Dendritic cell treated with granulocyte-macrophage colony-stimulating factor and Interleukin-4, amounts not matched to agents 40 ng/mL and 50 ng/mL, for 4 days (primary cell): ENCODE data around the gene FMNL2.

Source experiments
- H3K27ac Mint-ChIP-seq: one replicate; pipeline ENCODE4 v1.8.0; 2022; ENCODE audit warnings: mild to moderate bottlenecking, mixed read lengths
- H3K27me3 Mint-ChIP-seq: one replicate; pipeline ENCODE4 v1.8.0; 2022; ENCODE audit warnings: mild to moderate bottlenecking, mixed read lengths
- H3K36me3 Mint-ChIP-seq: one replicate; pipeline ENCODE4 v1.8.0; 2022; ENCODE audit warnings: low read depth, mixed read lengths
- H3K4me1 Mint-ChIP-seq: one replicate; pipeline ENCODE4 v1.8.0; 2022; ENCODE audit warnings: low read depth, mixed read lengths
- H3K4me3 Mint-ChIP-seq: one replicate; pipeline ENCODE4 v1.8.0; 2022; ENCODE audit warnings: mild to moderate bottlenecking, moderate library complexity, mixed read lengths
- H3K9me3 Mint-ChIP-seq: one replicate; pipeline ENCODE4 v1.8.0; 2022; ENCODE audit warnings: mixed read lengths
- intact Hi-C: fragments of 100-400 bp; cut with micrococcal nuclease; formaldehyde crosslinking; loops from one replicate; pipeline ENCODE4 v1.15.0; 2022

Gene FMNL2

GRCh38 chr2:152453129-152453911, 118.3 kb downstream of the FMNL2 start:
- peaks cover 7% of the 10 kb centered on the region for H3K4me1 Mint-ChIP-seq

GRCh38 chr2:152454371-152454770, 119.4 kb downstream of the FMNL2 start:
- intact Hi-C loops = no loop called here
- H3K27me3 Mint-ChIP-seq = peaks cover 3% of the 10 kb centered on the region

More at GRCh38 chr2:152453129-152453911, 118.3 kb downstream of the FMNL2 start:
- H3K36me3 Mint-ChIP-seq = no peaks in the 10 kb centered on the region
- intact Hi-C loops = no loop called here
- H3K27ac Mint-ChIP-seq = no peak overlapping the region
- peaks cover 3% of the 10 kb centered on the region for H3K27me3 Mint-ChIP-seq
- no peak overlapping the region for H3K4me3 Mint-ChIP-seq
- H3K9me3 Mint-ChIP-seq = no peaks in the 10 kb centered on the region

GRCh38 chr2:152454960-152455359, 120.0 kb downstream of the FMNL2 start:
- H3K27ac Mint-ChIP-seq = no peak overlapping the region
- H3K4me3 Mint-ChIP-seq = no peak overlapping the region
- H3K4me1 Mint-ChIP-seq = peaks cover 7% of the 10 kb centered on the region
- intact Hi-C loops = no loop called here
- H3K36me3 Mint-ChIP-seq = no peaks in the 10 kb centered on the region
- no peaks in the 10 kb centered on the region for H3K9me3 Mint-ChIP-seq
- H3K27me3 Mint-ChIP-seq = peaks cover 3% of the 10 kb centered on the region

More at GRCh38 chr2:152454371-152454770, 119.4 kb downstream of the FMNL2 start:
- Mint-ChIP-seq H3K9me3 (no peaks in the 10 kb centered on the region), H3K27ac (no peak overlapping the region), H3K36me3 (no peaks in the 10 kb centered on the region), H3K4me3 (no peak overlapping the region), H3K4me1 (peaks cover 7% of the 10 kb centered on the region)

- Mint-ChIP-seq H3K27me3 (peaks cover 1% of the 10 kb centered on the region), H3K27ac (no peak overlapping the region), H3K4me1 (peaks cover 7% of the 10 kb centered on the region), H3K9me3 (no peaks in the 10 kb centered on the region), H3K36me3 (no peaks in the 10 kb centered on the region), H3K4me3 (no peak overlapping the region)
- intact Hi-C loops = no loop called here
Measured at GRCh38 chr2:152455738-152456137, 120.8 kb downstream of the FMNL2 start.

GRCh38 chr2:152456262-152456661, 121.3 kb downstream of the FMNL2 start:
- Mint-ChIP-seq H3K4me3 (no peak overlapping the region), H3K27ac (no peak overlapping the region), H3K36me3 (no peaks in the 10 kb centered on the region), H3K9me3 (no peaks in the 10 kb centered on the region), H3K27me3 (peaks cover 1% of the 10 kb centered on the region), H3K4me1 (peaks cover 7% of the 10 kb centered on the region)
- intact Hi-C loops = no loop called here

GRCh38 chr2:152458441-152458940, 123.5 kb downstream of the FMNL2 start:
- intact Hi-C loops = no loop called here
- Mint-ChIP-seq H3K27ac (no peak overlapping the region), H3K4me1 (peaks cover 7% of the 10 kb centered on the region), H3K27me3 (peaks cover 1% of the 10 kb centered on the region), H3K36me3 (no peaks in the 10 kb centered on the region), H3K9me3 (no peaks in the 10 kb centered on the region), H3K4me3 (no peak overlapping the region)

- no peaks in the 10 kb centered on the region for H3K9me3 Mint-ChIP-seq
- intact Hi-C loops = no loop called here
- H3K4me1 Mint-ChIP-seq = peaks cover 7% of the 10 kb centered on the region
- peaks cover 1% of the 10 kb centered on the region for H3K27me3 Mint-ChIP-seq
- H3K36me3 Mint-ChIP-seq = no peaks in the 10 kb centered on the region
- no peak overlapping the region for H3K27ac Mint-ChIP-seq
- H3K4me3 Mint-ChIP-seq = no peak overlapping the region
Measured at GRCh38 chr2:152459091-152459490, 124.1 kb downstream of the FMNL2 start.

- Mint-ChIP-seq H3K27me3 (no peaks in the 10 kb centered on the region), H3K9me3 (no peaks in the 10 kb centered on the region), H3K27ac (no peak overlapping the region), H3K4me1 (no peaks in the 10 kb centered on the region), H3K36me3 (no peaks in the 10 kb centered on the region), H3K4me3 (no peak overlapping the region)
- intact Hi-C loops = no loop called here
Measured at GRCh38 chr2:152460567-152460966, 125.6 kb downstream of the FMNL2 start.

- H3K4me1 Mint-ChIP-seq = peaks cover 15% of the 10 kb centered on the region
- no peaks in the 10 kb centered on the region for H3K9me3 Mint-ChIP-seq
- H3K36me3 Mint-ChIP-seq = no peaks in the 10 kb centered on the region
- no peaks in the 10 kb centered on the region for H3K27me3 Mint-ChIP-seq
- no peak overlapping the region for H3K4me3 Mint-ChIP-seq
- no peak overlapping the region for H3K27ac Mint-ChIP-seq
- intact Hi-C loops = no loop called here
Measured at GRCh38 chr2:152462120-152462519, 127.1 kb downstream of the FMNL2 start.

GRCh38 chr2:152462779-152463178, 127.8 kb downstream of the FMNL2 start:
- no peak overlapping the region for H3K4me3 Mint-ChIP-seq

GRCh38 chr2:152464851-152465470, 130.0 kb downstream of the FMNL2 start:
- Mint-ChIP-seq H3K9me3 (no peaks in the 10 kb centered on the region), H3K4me3 (no peak overlapping the region), H3K27ac (no peak overlapping the region), H3K36me3 (no peaks in the 10 kb centered on the region), H3K27me3 (no peaks in the 10 kb centered on the region), H3K4me1 (peaks cover 35% of the 10 kb centered on the region)
- intact Hi-C loops = no loop called here

More at GRCh38 chr2:152462779-152463178, 127.8 kb downstream of the FMNL2 start:
- no peak overlapping the region for H3K27ac Mint-ChIP-seq
- no peaks in the 10 kb centered on the region for H3K9me3 Mint-ChIP-seq
- H3K4me1 Mint-ChIP-seq = peaks cover 21% of the 10 kb centered on the region
- H3K36me3 Mint-ChIP-seq = no peaks in the 10 kb centered on the region
- no peaks in the 10 kb centered on the region for H3K27me3 Mint-ChIP-seq
- intact Hi-C loops = no loop called here

GRCh38 chr2:152465541-152465940, 130.6 kb downstream of the FMNL2 start:
- no peaks in the 10 kb centered on the region for H3K9me3 Mint-ChIP-seq
- H3K36me3 Mint-ChIP-seq = no peaks in the 10 kb centered on the region
- no peak overlapping the region for H3K27ac Mint-ChIP-seq
- intact Hi-C loops = no loop called here
- peaks cover 35% of the 10 kb centered on the region for H3K4me1 Mint-ChIP-seq
- no peaks in the 10 kb centered on the region for H3K27me3 Mint-ChIP-seq
- H3K4me3 Mint-ChIP-seq = no peak overlapping the region

- Mint-ChIP-seq H3K4me3 (no peak overlapping the region), H3K27ac (no peak overlapping the region), H3K9me3 (no peaks in the 10 kb centered on the region), H3K36me3 (no peaks in the 10 kb centered on the region), H3K4me1 (peaks cover 35% of the 10 kb centered on the region), H3K27me3 (no peaks in the 10 kb centered on the region)
- intact Hi-C loops = no loop called here
Measured at GRCh38 chr2:152466041-152466440, 131.1 kb downstream of the FMNL2 start.

GRCh38 chr2:152466980-152467676, 132.2 kb downstream of the FMNL2 start:
- Mint-ChIP-seq H3K36me3 (no peaks in the 10 kb centered on the region), H3K4me1 (peaks cover 35% of the 10 kb centered on the region), H3K9me3 (no peaks in the 10 kb centered on the region), H3K4me3 (no peak overlapping the region), H3K27ac (peak overlapping the region; percentile 52), H3K27me3 (no peaks in the 10 kb centered on the region)
- intact Hi-C loops = no loop called here
